PC-3 (cell line): Measurements from ENCODE around the gene SVOPL. TPM values are rescaled to one million over a fixed set of nuclear protein-coding genes. Genes with fewer than 3 reads are reported as not detected.

Experiments used
- ATAC-seq: fragments of 200-7000 bp; cut with Tn5 transposase; 2 replicates; pipeline ENCODE4 v1.9.1; 2020; ENCODE audit warnings: mild to moderate bottlenecking, moderate library complexity
- BruUV-seq: library from RNA; stranded (reverse); fragments of 400-500 nt; replicated peaks from 2 replicates; lab custom pipeline; 2021; lab: Mats Ljungman, UMichigan
- CTCF ChIA-PET: fragments of 300-600 bp; sonication (Branson Sonifier 250); formaldehyde crosslinking; loops from one replicate; lab custom pipeline; 2022; ENCODE audit warnings: antibody characterized with exemption; lab: Charles Lee
- POLR2A ChIA-PET: fragments of 300-600 bp; sonication (Branson Sonifier 250); formaldehyde crosslinking; loops from one replicate; lab custom pipeline; 2022; ENCODE audit warnings: antibody characterized with exemption; ENCODE audit not compliant: unreplicated experiment; lab: Charles Lee
- DNase-seq: peaks from one replicate; pipeline ENCODE4 v3.0.0-alpha.2; 2015
- H2AFZ ChIP-seq: fragments of 300-600 bp; sonication (generic); 2 replicates; pipeline ENCODE4 v1.6.0; 2016; ENCODE audit warnings: antibody characterized with exemption, low read length
- H3F3A ChIP-seq: fragments of 300-600 bp; sonication (generic); one replicate; pipeline ENCODE4 v1.6.0; 2017; ENCODE audit warnings: antibody characterized with exemption, low read length, control low read depth, mild to moderate bottlenecking; ENCODE audit not compliant: unreplicated experiment
- H3K27ac ChIP-seq: fragments of 300-600 bp; sonication (generic); 2 replicates; pipeline ENCODE4 v1.5.1; 2016; ENCODE audit warnings: mild to moderate bottlenecking, low read length
- H3K27me3 ChIP-seq: fragments of 300-600 bp; sonication (generic); 2 replicates; pipeline ENCODE4 v1.6.1; 2016; ENCODE audit warnings: low read length, mixed read lengths
- H3K36me3 ChIP-seq: fragments of 300-600 bp; sonication (generic); 2 replicates; pipeline ENCODE4 v1.6.1; 2016; ENCODE audit warnings: low read depth, mixed run types, low read length, mixed read lengths
- H3K4me1 ChIP-seq: fragments of 300-600 bp; sonication (generic); 2 replicates; pipeline ENCODE4 v1.5.1; 2016; ENCODE audit warnings: low read length; ENCODE audit not compliant: insufficient read depth
- H3K4me2 ChIP-seq: fragments of 300-600 bp; sonication (generic); 2 replicates; pipeline ENCODE4 v1.6.0; 2016; ENCODE audit warnings: low read length
- H3K4me3 ChIP-seq: fragments of 300-600 bp; sonication (generic); 2 replicates; pipeline ENCODE4 v1.5.1; 2016; ENCODE audit warnings: mild to moderate bottlenecking, low read length, mixed read lengths
- H3K79me2 ChIP-seq: fragments of 300-600 bp; sonication (generic); 2 replicates; pipeline ENCODE4 v1.6.1; 2017; ENCODE audit warnings: low read length, mixed read lengths
- H3K9ac ChIP-seq: fragments of 300-600 bp; sonication (generic); 2 replicates; pipeline ENCODE4 v1.6.0; 2016; ENCODE audit warnings: mild to moderate bottlenecking, low read length
- H3K9me2 ChIP-seq: fragments of 300-600 bp; sonication (generic); replicated peaks from 2 replicates; pipeline ENCODE4 v1.6.1; 2016; ENCODE audit warnings: mixed run types, low read length, mixed read lengths
- H3K9me3 ChIP-seq: fragments of 300-600 bp; sonication (generic); 2 replicates; pipeline ENCODE4 v1.6.1; 2016; ENCODE audit warnings: low read length, mixed read lengths
- H4K20me1 ChIP-seq: fragments of 300-600 bp; sonication (generic); 2 replicates; pipeline ENCODE4 v1.6.1; 2016; ENCODE audit warnings: low read length, mixed read lengths
- CTCF ChIP-seq: fragments of 300-600 bp; sonication (generic); conservative IDR thresholded peaks from 2 replicates; pipeline ENCODE4 v1.5.1; 2017; ENCODE audit warnings: antibody characterized with exemption, low read depth, mild to moderate bottlenecking, low read length
- EZH2 ChIP-seq: fragments of 300-600 bp; sonication (generic); IDR thresholded peaks from one replicate; pipeline ENCODE4 v1.6.1; 2017; ENCODE audit warnings: antibody characterized with exemption, mild to moderate bottlenecking, low read length; ENCODE audit not compliant: unreplicated experiment
- EZH2phosphoT487 ChIP-seq: fragments of 300-600 bp; sonication (generic); IDR thresholded peaks from 2 replicates; pipeline ENCODE4 v1.6.1; 2018; ENCODE audit warnings: mild to moderate bottlenecking, antibody characterized with exemption, low read length, borderline replicate concordance
- intact Hi-C: fragments of 100-400 bp; cut with micrococcal nuclease; formaldehyde crosslinking; loops from 2 replicates; pipeline ENCODE4 v1.9.0; 2023
- total RNA-seq: library from RNA; depleted of rRNA; stranded (reverse); fragments of >200 nt; gene quantifications from 2 replicates; pipeline ENCODE4 v1.2.3, GENCODE V29; 2014

SVOPL gene
- total RNA-seq, 1 experiment from 2014 or later = not detected

- no peak for TF ChIP-seq EZH2
- TF ChIP-seq EZH2phosphoT487 = no peak
- TF ChIP-seq CTCF = no peak
- Histone ChIP-seq H3K27ac (no peak overlapping the region), H3K9me2 (no peaks in the 10 kb centered on the region), H3K9ac (no peak overlapping the region), H3K9me3 (no peaks in the 10 kb centered on the region), H4K20me1 (no peaks in the 10 kb centered on the region), H3K36me3 (no peaks in the 10 kb centered on the region), H3K4me1 (no peaks in the 10 kb centered on the region), H3K4me3 (no peak overlapping the region), H3F3A (no peaks in the 10 kb centered on the region), H3K4me2 (no peak overlapping the region), H2AFZ (no peak overlapping the region), H3K79me2 (no peaks in the 10 kb centered on the region), H3K27me3 (no peaks in the 10 kb centered on the region)
- CTCF ChIA-PET = no interaction called here
- DNase-seq = no peak
- POLR2A ChIA-PET = no interaction called here
- BruUV-seq = no TSS peak
- intact Hi-C loops = no loop called here
- no peak for ATAC-seq
Observed at GRCh38 chr7:138607216-138608126, 93.7 kb downstream of the SVOPL start.

- Histone ChIP-seq H3K36me3 (no peaks in the 10 kb centered on the region), H3K27ac (no peak overlapping the region), H3K4me2 (no peak overlapping the region), H3F3A (no peaks in the 10 kb centered on the region), H3K79me2 (no peaks in the 10 kb centered on the region), H4K20me1 (no peaks in the 10 kb centered on the region), H3K9ac (no peak overlapping the region), H3K4me1 (no peaks in the 10 kb centered on the region), H3K9me2 (no peaks in the 10 kb centered on the region), H3K4me3 (no peak overlapping the region), H2AFZ (no peak overlapping the region), H3K27me3 (no peaks in the 10 kb centered on the region), H3K9me3 (no peaks in the 10 kb centered on the region)
- no TSS peak for BruUV-seq
- POLR2A ChIA-PET = no interaction called here
- CTCF ChIA-PET = no interaction called here
- intact Hi-C loops = no loop called here
- no peak for DNase-seq
- no peak for ATAC-seq
- no peak for TF ChIP-seq CTCF
- TF ChIP-seq EZH2phosphoT487 = no peak
- TF ChIP-seq EZH2 = no peak
Observed at GRCh38 chr7:138606236-138606635, 94.9 kb downstream of the SVOPL start.
